Body of pancreas (tissue), 4 donors: ENCODE measurements around the gene BACH2. TPM values are rescaled to one million over a fixed set of nuclear protein-coding genes. Genes with fewer than 3 reads are reported as not detected.

Experiments
- ATAC-seq: fragments of 150-250 bp; one replicate; pipeline ENCODE4 v1.9.1; 2016
- DNase-seq, 4 donors: peaks; one replicate each; pipeline ENCODE4 v3.0.0-alpha.2; 2019
- H3K27ac ChIP-seq, 4 donors: fragments of 200-600 bp; sonication (generic); 1 replicate in 3 of 4; 2 replicates in 1 of 4; pipeline versions ENCODE4 v1.5.1 to v1.6.1; 2016 to 2019; ENCODE audit warnings: mild to moderate bottlenecking in 1 of 4, mixed read lengths in 1 of 4, moderate library complexity in 1 of 4
- H3K27me3 ChIP-seq, 2 donors: fragments of 200-600 bp; sonication (generic); one replicate each; pipeline ENCODE4 v1.6.0; 2016; ENCODE audit warnings: mild to moderate bottlenecking in 1 of 2
- H3K36me3 ChIP-seq, 2 donors: fragments of 200-600 bp; sonication (generic); replicated peaks in 1 of 2; 2 replicates each; pipeline ENCODE4 v1.5.1; 2016; ENCODE audit warnings: low read depth in 2 of 2; ENCODE audit not compliant: insufficient read depth in 1 of 2
- H3K4me1 ChIP-seq: fragments of 200-600 bp; sonication (generic); one replicate; pipeline ENCODE4 v1.6.0; 2016
- H3K4me3 ChIP-seq, 2 donors: fragments of 200-600 bp; sonication (generic); 1 replicate in 1 of 2; 2 replicates in 1 of 2; pipeline ENCODE4 v1.5.1; 2016 to 2019
- H3K9me3 ChIP-seq, 3 donors: fragments of 200-600 bp; sonication (generic); 1 replicate in 2 of 3; 2 replicates in 1 of 3; pipeline ENCODE4 v1.5.1; 2016
- CTCF ChIP-seq, 7 experiments: fragments of 450-650 bp in 4 of 7; fragments of 200-600 bp in 3 of 7; sonication (generic) in 3 of 7; IDR thresholded peaks; one replicate each; pipeline ENCODE4 v1.5.1; 2016 to 2019; ENCODE audit warnings: antibody characterized with exemption in 7 of 7
- POLR2A ChIP-seq, 3 donors: fragments of 450-650 bp; IDR thresholded peaks; one replicate each; pipeline ENCODE4 v1.6.1; 2016; ENCODE audit warnings: antibody characterized with exemption in 3 of 3, mild to moderate bottlenecking in 2 of 3
- WGBS, 2 donors: methylation state at CpG; one replicate each; pipeline ENCODE4 v1.1.5; 2017; 5-methylcytosine and 5-hydroxymethylcytosine counted together
- intact Hi-C: fragments of 100-400 bp; cut with DNase I; formaldehyde crosslinking; loops from one replicate; pipeline ENCODE4 v1.15.1; 2023
- total RNA-seq, 2 donors: library from RNA; depleted of rRNA; stranded (reverse); fragments of >200 nt; gene quantifications; one replicate each; pipeline ENCODE4 v1.1.0, GENCODE V29; 2016

The BACH2 gene
- total RNA-seq, 2 donors from 2014 or later, result 2.1 to 3.3 TPM

GRCh38 chr6:90294008-90294511, 2.6 kb downstream of the BACH2 start:
- TF ChIP-seq POLR2A (IDR thresholded peaks at IDR 0.05), result no peak
- TF ChIP-seq CTCF (IDR thresholded peaks at IDR 0.05), result no peak
- WGBS, 2 donors, result 82 to 89% methylated on average over 5 of the region's 5 CpGs
- Histone ChIP-seq H3K4me1 (peaks cover 17% of the 10 kb centered on the region), H3K27me3 (no peaks in the 10 kb centered on the region), H3K27ac (no peak overlapping the region), H3K4me3 (no peak overlapping the region), H3K36me3 (no peaks in the 10 kb centered on the region), H3K9me3 (no peaks in the 10 kb centered on the region)
- no peak for DNase-seq
- ATAC-seq, result no peak
- intact Hi-C loops, result no loop called here

GRCh38 chr6:90293319-90293953, 3.2 kb downstream of the BACH2 start:
- H3K36me3 ChIP-seq, result no peaks in the 10 kb centered on the region
- H3K9me3 ChIP-seq, result no peaks in the 10 kb centered on the region
- TF ChIP-seq CTCF (IDR thresholded peaks at IDR 0.05) (no peak), POLR2A (IDR thresholded peaks at IDR 0.05) (no peak)
- peak overlapping the region in 1 of 4 donors; percentile 11 for H3K27ac ChIP-seq
- intact Hi-C loops, result no loop called here
- peak in 1 of 4 donors; percentile 14 for DNase-seq
- peaks cover 17% of the 10 kb centered on the region for H3K4me1 ChIP-seq
- H3K27me3 ChIP-seq, result no peaks in the 10 kb centered on the region
- 68 to 70% methylated on average over 3 of the region's 3 CpGs for WGBS, 2 donors
- H3K4me3 ChIP-seq, result no peak overlapping the region
- ATAC-seq, result no peak

GRCh38 chr6:90291565-90291964, 5.1 kb downstream of the BACH2 start:
- no peak for TF ChIP-seq CTCF (IDR thresholded peaks at IDR 0.05)
- no peak for TF ChIP-seq POLR2A (IDR thresholded peaks at IDR 0.05)
- 46% methylated on average over 4 of the region's 4 CpGs for WGBS, 2 donors
- Histone ChIP-seq H3K36me3 (no peaks in the 10 kb centered on the region), H3K9me3 (no peaks in the 10 kb centered on the region), H3K4me1 (peaks cover 17% of the 10 kb centered on the region), H3K27me3 (no peaks in the 10 kb centered on the region), H3K4me3 (no peak overlapping the region), H3K27ac (no peak overlapping the region)
- intact Hi-C loops, result no loop called here
- ATAC-seq (no peak), DNase-seq (no peak)

- DNase-seq, result no peak
- H3K4me1 ChIP-seq, result peaks cover 17% of the 10 kb centered on the region
- intact Hi-C loops, result no loop called here
These were observed 5.7 kb downstream of the BACH2 start for GRCh38 chr6:90290811-90291420.

More at GRCh38 chr6:90290811-90291420, 5.7 kb downstream of the BACH2 start:
- Histone ChIP-seq H3K9me3 (no peaks in the 10 kb centered on the region), H3K36me3 (no peaks in the 10 kb centered on the region), H3K27me3 (no peaks in the 10 kb centered on the region), H3K4me3 (no peak overlapping the region), H3K27ac (no peak overlapping the region)
- ATAC-seq, result no peak
- TF ChIP-seq POLR2A (IDR thresholded peaks at IDR 0.05) (no peak), CTCF (IDR thresholded peaks at IDR 0.05) (no peak)
- WGBS, 2 donors, result 83 to 85% methylated on average over 5 of the region's 5 CpGs
